ENCODE results near the gene WHRN.

Gene WHRN

GRCh38 chr9:114409103-114409780, 96.0 kb downstream of the WHRN start:
- Histone ChIP-seq H3K27ac (ENCODE audit: low read depth, low read length, severe bottlenecking) (no peak overlapping the region), H3K36me3 (ENCODE audit: control insufficient read depth, insufficient read depth, low read length) (no peaks in the 10 kb centered on the region), H3K4me3 (ENCODE audit: extremely low read depth, insufficient read depth, low read length, poor library complexity, severe bottlenecking) (no peak overlapping the region), H3K4me1 (ENCODE audit: control insufficient read depth, insufficient read depth, low read length, poor library complexity, severe bottlenecking) (peaks cover 6% of the 10 kb centered on the region), H3K9me3 (ENCODE audit: control insufficient read depth, low read length) (no peaks in the 10 kb centered on the region)
- WGBS, 2 experiments (ENCODE audit: insufficient coverage in 2 of 2) = 76 to 79% methylated on average over 9 to 11 of the region's 11 CpGs

DNA sequence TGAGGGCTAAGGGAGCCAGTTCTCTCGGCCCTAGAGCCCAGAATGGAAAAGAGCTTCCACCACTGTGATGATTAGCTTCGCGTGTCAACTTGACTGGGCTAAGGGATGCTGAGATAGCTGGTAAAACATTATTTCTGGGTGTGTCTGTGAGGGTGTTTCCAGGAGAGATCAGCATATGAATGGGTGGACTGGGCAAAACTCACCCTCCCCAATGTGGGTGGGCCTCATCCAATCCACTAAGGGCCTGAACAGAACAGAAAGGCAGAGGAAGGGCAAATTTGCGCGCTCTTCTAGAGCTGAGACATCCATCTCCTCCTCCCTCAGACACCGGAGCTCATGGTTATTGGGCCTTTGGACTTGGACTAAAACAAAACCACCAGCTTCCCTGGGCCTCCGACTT, 96.6 kb downstream of the WHRN start:
- Histone ChIP-seq H3K4me3 (ENCODE audit: extremely low read depth, insufficient read depth, low read length, poor library complexity, severe bottlenecking) (no peak overlapping the region), H3K27ac (ENCODE audit: low read depth, low read length, severe bottlenecking) (no peak overlapping the region), H3K9me3 (ENCODE audit: control insufficient read depth, low read length) (no peaks in the 10 kb centered on the region), H3K4me1 (ENCODE audit: control insufficient read depth, insufficient read depth, low read length, poor library complexity, severe bottlenecking) (peaks cover 6% of the 10 kb centered on the region), H3K36me3 (ENCODE audit: control insufficient read depth, insufficient read depth, low read length) (no peaks in the 10 kb centered on the region)
- WGBS, 2 experiments (ENCODE audit: insufficient coverage in 2 of 2) = 77 to 81% methylated on average over 6 to 7 of the region's 7 CpGs

GRCh38 chr9:114407889-114408288, 97.4 kb downstream of the WHRN start:
- Histone ChIP-seq H3K4me3 (ENCODE audit: extremely low read depth, insufficient read depth, low read length, poor library complexity, severe bottlenecking) (no peak overlapping the region), H3K36me3 (ENCODE audit: control insufficient read depth, insufficient read depth, low read length) (no peaks in the 10 kb centered on the region), H3K27ac (ENCODE audit: low read depth, low read length, severe bottlenecking) (no peak overlapping the region), H3K9me3 (ENCODE audit: control insufficient read depth, low read length) (no peaks in the 10 kb centered on the region), H3K4me1 (ENCODE audit: control insufficient read depth, insufficient read depth, low read length, poor library complexity, severe bottlenecking) (peaks cover 6% of the 10 kb centered on the region)
- 78 to 85% methylated on average over 5 of the region's 5 CpGs for WGBS, 2 experiments (ENCODE audit: insufficient coverage in 2 of 2)

GRCh38 chr9:114406441-114406840, 98.8 kb downstream of the WHRN start:
- Histone ChIP-seq H3K4me1 (ENCODE audit: control insufficient read depth, insufficient read depth, low read length, poor library complexity, severe bottlenecking) (peaks cover 6% of the 10 kb centered on the region), H3K4me3 (ENCODE audit: extremely low read depth, insufficient read depth, low read length, poor library complexity, severe bottlenecking) (no peak overlapping the region), H3K9me3 (ENCODE audit: control insufficient read depth, low read length) (no peaks in the 10 kb centered on the region), H3K36me3 (ENCODE audit: control insufficient read depth, insufficient read depth, low read length) (no peaks in the 10 kb centered on the region), H3K27ac (ENCODE audit: low read depth, low read length, severe bottlenecking) (no peak overlapping the region)
- WGBS, 2 experiments (ENCODE audit: insufficient coverage in 2 of 2) = 89 to 91% methylated on average over 5 to 13 of the region's 13 CpGs

DNA sequence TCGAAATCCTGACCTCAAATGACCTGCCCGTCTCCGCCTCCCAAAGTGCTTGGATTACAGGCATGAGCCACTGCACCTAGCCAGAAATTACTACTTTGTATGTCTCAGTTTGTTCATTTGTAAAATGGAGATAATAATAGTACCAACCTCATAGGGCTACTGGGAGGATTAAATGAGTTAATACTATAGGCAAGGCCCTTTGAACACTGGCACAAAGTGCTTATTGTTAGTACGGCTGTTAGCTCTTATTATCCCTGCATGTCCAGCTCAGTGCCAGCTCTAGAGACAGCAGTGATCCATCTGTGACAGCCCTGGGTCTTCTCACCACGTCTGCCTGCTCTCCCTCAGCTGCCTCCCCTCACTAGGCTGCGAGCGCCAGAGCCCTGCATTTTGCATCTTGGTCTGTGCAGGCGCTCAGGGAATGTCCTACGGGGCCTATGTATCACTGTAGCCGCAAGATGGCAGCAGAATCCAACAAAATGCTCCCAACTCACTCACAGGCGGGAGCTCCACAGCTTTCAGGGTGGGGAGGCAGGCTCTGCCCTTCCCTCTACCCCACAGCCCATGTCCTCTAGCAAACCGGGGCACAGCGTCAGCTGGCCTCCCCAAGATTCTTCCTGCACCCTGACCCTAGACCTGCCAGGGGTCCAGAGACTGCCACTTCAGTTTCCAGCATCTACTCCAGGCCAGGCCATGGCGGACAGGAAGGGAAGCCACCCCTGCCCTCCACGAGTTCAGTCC, 99.8 kb downstream of the WHRN start:
- Histone ChIP-seq H3K4me3 (ENCODE audit: extremely low read depth, insufficient read depth, low read length, poor library complexity, severe bottlenecking) (no peak overlapping the region), H3K4me1 (ENCODE audit: control insufficient read depth, insufficient read depth, low read length, poor library complexity, severe bottlenecking) (peaks cover 7% of the 10 kb centered on the region), H3K9me3 (ENCODE audit: control insufficient read depth, low read length) (no peaks in the 10 kb centered on the region), H3K27ac (ENCODE audit: low read depth, low read length, severe bottlenecking) (no peak overlapping the region), H3K36me3 (ENCODE audit: control insufficient read depth, insufficient read depth, low read length) (no peaks in the 10 kb centered on the region)
- WGBS, 2 experiments (ENCODE audit: insufficient coverage in 2 of 2) = 30 to 45% methylated on average over 13 to 14 of the region's 15 CpGs

DNA sequence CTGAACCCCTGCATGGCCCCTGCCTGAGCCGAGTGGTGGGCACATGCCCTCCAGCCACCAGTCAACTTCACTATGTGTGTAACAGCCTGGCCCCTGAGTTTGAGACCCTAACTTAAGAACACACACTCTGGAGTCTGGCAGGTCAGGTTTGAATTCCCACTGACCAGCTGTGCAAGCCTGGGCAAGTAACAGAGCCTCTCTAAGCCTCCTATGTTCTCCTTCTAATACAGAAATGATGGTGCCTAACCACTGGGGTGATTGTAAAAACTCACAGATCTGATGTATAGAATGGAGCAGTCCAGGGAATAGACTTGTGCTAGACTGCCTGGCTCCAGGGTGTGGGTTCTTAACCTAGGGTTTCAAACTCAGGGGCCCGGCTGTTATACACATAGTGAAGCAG, 100.7 kb downstream of the WHRN start:
- 100% methylated on average over 1 of the region's 2 CpGs for WGBS, 2 experiments (ENCODE audit: insufficient coverage in 2 of 2)
- no peak overlapping the region for H3K27ac ChIP-seq (ENCODE audit: low read depth, low read length, severe bottlenecking)
- no peak overlapping the region for H3K4me3 ChIP-seq (ENCODE audit: extremely low read depth, insufficient read depth, low read length, poor library complexity, severe bottlenecking)
- no peaks in the 10 kb centered on the region for H3K36me3 ChIP-seq (ENCODE audit: control insufficient read depth, insufficient read depth, low read length)
- peaks cover 13% of the 10 kb centered on the region for H3K4me1 ChIP-seq (ENCODE audit: control insufficient read depth, insufficient read depth, low read length, poor library complexity, severe bottlenecking)
- H3K9me3 ChIP-seq (ENCODE audit: control insufficient read depth, low read length) = no peaks in the 10 kb centered on the region

GRCh38 chr9:114403153-114403756, 102.0 kb downstream of the WHRN start:
- H3K36me3 ChIP-seq (ENCODE audit: control insufficient read depth, insufficient read depth, low read length) = no peaks in the 10 kb centered on the region
- H3K4me1 ChIP-seq (ENCODE audit: control insufficient read depth, insufficient read depth, low read length, poor library complexity, severe bottlenecking) = peaks cover 7% of the 10 kb centered on the region
- H3K27ac ChIP-seq (ENCODE audit: low read depth, low read length, severe bottlenecking) = no peak overlapping the region
- H3K9me3 ChIP-seq (ENCODE audit: control insufficient read depth, low read length) = no peaks in the 10 kb centered on the region
- H3K4me3 ChIP-seq (ENCODE audit: extremely low read depth, insufficient read depth, low read length, poor library complexity, severe bottlenecking) = no peak overlapping the region
- 93 to 96% methylated on average over 15 to 16 of the region's 16 CpGs for WGBS, 2 experiments (ENCODE audit: insufficient coverage in 2 of 2)

DNA sequence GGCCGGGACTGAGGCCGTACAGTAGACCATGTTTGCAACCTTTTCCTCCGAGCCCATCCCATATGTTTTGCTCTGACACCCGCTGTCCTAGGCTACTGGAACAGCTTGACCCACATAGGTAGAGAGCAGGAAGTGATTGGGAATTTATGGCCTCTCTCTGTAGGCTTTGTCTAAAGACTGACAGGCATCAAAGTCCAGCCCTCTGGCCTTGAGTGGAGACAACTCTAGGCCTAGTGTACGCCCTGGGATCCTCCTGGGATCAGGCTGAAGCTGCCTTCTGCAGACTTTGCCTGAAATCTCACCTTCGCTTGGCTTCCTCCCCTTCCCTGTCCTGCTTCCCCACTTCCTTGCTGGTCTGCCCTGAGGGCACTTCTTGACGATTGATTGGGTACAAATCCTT, 103.9 kb downstream of the WHRN start:
- Histone ChIP-seq H3K36me3 (ENCODE audit: control insufficient read depth, insufficient read depth, low read length) (no peaks in the 10 kb centered on the region), H3K9me3 (ENCODE audit: control insufficient read depth, low read length) (no peaks in the 10 kb centered on the region), H3K4me3 (ENCODE audit: extremely low read depth, insufficient read depth, low read length, poor library complexity, severe bottlenecking) (no peak overlapping the region), H3K4me1 (ENCODE audit: control insufficient read depth, insufficient read depth, low read length, poor library complexity, severe bottlenecking) (peaks cover 7% of the 10 kb centered on the region), H3K27ac (ENCODE audit: low read depth, low read length, severe bottlenecking) (no peak overlapping the region)
- 92 to 95% methylated on average over 4 to 6 of the region's 7 CpGs for WGBS, 2 experiments (ENCODE audit: insufficient coverage in 2 of 2)

GRCh38 chr9:114400772-114401171, 104.5 kb downstream of the WHRN start:
- Histone ChIP-seq H3K27ac (ENCODE audit: low read depth, low read length, severe bottlenecking) (no peak overlapping the region), H3K36me3 (ENCODE audit: control insufficient read depth, insufficient read depth, low read length) (no peaks in the 10 kb centered on the region), H3K4me1 (ENCODE audit: control insufficient read depth, insufficient read depth, low read length, poor library complexity, severe bottlenecking) (peaks cover 7% of the 10 kb centered on the region), H3K9me3 (ENCODE audit: control insufficient read depth, low read length) (no peaks in the 10 kb centered on the region), H3K4me3 (ENCODE audit: extremely low read depth, insufficient read depth, low read length, poor library complexity, severe bottlenecking) (no peak overlapping the region)
- WGBS, 2 experiments (ENCODE audit: insufficient coverage in 2 of 2) = 78 to 100% methylated on average over 1 of the region's 2 CpGs

DNA sequence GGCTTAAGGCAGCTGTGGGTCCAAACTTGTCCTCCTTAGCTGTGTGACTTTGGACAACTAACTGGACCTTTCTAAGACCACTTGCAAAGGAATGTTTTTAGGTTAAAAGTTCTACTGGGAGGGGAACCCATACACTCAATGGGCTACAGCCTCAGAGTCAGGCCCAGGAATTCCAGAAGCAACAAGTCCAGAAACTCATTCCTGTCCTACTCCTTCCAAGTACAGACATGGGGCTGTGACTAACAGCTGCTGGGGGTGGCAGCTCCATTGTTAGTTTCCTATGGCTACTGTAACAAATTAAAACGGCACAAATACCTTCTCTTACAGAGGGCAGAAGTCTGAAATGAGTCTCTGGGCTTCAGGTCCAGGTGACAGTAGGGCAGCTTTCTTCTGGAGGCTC, 105.1 kb downstream of the WHRN start:
- Histone ChIP-seq H3K4me1 (ENCODE audit: control insufficient read depth, insufficient read depth, low read length, poor library complexity, severe bottlenecking) (peaks cover 7% of the 10 kb centered on the region), H3K4me3 (ENCODE audit: extremely low read depth, insufficient read depth, low read length, poor library complexity, severe bottlenecking) (no peak overlapping the region), H3K27ac (ENCODE audit: low read depth, low read length, severe bottlenecking) (no peak overlapping the region), H3K9me3 (ENCODE audit: control insufficient read depth, low read length) (no peaks in the 10 kb centered on the region), H3K36me3 (ENCODE audit: control insufficient read depth, insufficient read depth, low read length) (no peaks in the 10 kb centered on the region)
- 82% methylated on average over 1 of the region's 1 CpG; no CpG with 5 or more reads in 1 of the 2 experiments for WGBS, 2 experiments (ENCODE audit: insufficient coverage in 2 of 2)

DNA sequence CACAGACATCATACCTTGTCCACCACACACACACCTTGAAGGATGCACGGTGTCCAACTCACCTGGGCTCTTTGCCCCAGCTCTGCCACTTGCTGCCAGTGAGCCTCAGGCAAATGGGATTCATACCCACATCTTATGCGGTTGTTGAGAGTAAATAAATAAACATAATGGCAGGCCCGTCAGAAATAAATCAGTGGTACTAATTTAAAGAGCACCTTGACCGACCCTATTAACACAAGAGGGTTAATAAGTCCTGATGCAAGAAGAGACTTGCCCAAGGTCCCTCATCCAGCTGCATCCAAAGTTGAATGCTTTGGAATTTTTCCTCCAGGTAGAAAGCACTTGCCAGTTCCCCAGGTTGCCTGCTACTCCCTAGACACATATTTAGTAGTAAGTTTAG, 105.9 kb downstream of the WHRN start:
- Histone ChIP-seq H3K27ac (ENCODE audit: low read depth, low read length, severe bottlenecking) (no peak overlapping the region), H3K36me3 (ENCODE audit: control insufficient read depth, insufficient read depth, low read length) (no peaks in the 10 kb centered on the region), H3K4me1 (ENCODE audit: control insufficient read depth, insufficient read depth, low read length, poor library complexity, severe bottlenecking) (peaks cover 7% of the 10 kb centered on the region), H3K4me3 (ENCODE audit: extremely low read depth, insufficient read depth, low read length, poor library complexity, severe bottlenecking) (no peak overlapping the region), H3K9me3 (ENCODE audit: control insufficient read depth, low read length) (no peaks in the 10 kb centered on the region)
- WGBS, 2 experiments (ENCODE audit: insufficient coverage in 2 of 2) = 94 to 100% methylated on average over 3 of the region's 4 CpGs

Measured in mesodermal cell (in vitro differentiated cells).